ENCODE data around the gene SHISAL2B.
"Not testable (repeated sequence)": the region's sequence is repeated elsewhere in the genome, so short reads cannot be mapped to it uniquely, and the experiment has no call there.

Gene SHISAL2B

GRCh38 chr5:64690417-64691151 lies at the start of gene SHISAL2B:
SHISAL2B (plus strand) TSS chr5:64690503; CDS start chr5:64690624, 121 bp downstream.
- DNase-seq: peak; percentile 54

DNA sequence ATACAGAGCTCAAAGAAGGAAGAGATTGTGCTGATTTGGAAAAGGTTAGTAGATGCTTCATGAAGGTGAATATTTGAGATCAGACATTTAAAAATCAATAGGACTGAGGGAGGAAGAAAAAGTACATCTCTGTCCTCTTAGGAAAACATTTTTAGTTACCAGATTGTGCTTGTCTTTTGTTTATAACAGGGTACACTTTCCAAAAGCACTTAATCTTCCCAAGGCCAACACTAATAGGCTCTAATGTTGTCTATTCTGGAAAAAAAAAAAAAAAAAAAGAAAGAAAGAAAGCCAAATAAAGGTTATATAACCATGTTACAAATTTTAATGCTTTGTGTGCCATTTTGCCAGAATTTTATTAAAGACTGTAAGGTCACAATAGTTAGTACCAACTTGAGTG lies 45.5 kb upstream of the SHISAL2B start:
- DNase-seq: no peak

GRCh38 chr5:64646169-64646568 lies 44.1 kb upstream of the SHISAL2B start:
- no peak for DNase-seq

DNA sequence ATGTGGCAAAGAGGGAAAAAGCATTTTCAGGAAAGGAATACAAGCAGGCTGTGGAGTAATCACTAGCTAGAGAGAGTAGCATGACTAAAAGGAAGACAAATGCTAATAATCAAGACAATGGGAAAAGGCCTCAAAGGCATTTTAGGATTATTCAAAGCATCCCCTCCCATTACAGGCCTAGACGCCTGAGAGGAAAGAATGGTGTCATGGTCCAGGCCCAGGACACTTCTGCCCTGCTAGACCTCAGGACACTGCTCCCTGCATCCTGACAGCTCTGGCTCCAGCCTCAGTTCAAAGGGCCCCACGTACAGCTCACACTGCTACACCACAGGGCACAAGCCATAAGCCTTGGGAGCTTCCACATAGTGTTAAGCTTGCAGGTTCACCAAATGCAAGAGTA lies 40.8 kb upstream of the SHISAL2B start:
- DNase-seq: no peak

- no peak for DNase-seq
Observed at GRCh38 chr5:64653766-64654560, 36.3 kb upstream of the SHISAL2B start.

GRCh38 chr5:64654561-64654938 lies 35.8 kb upstream of the SHISAL2B start:
- no peak for DNase-seq

GRCh38 chr5:64655596-64655995 lies 34.7 kb upstream of the SHISAL2B start:
- no peak for DNase-seq

DNA sequence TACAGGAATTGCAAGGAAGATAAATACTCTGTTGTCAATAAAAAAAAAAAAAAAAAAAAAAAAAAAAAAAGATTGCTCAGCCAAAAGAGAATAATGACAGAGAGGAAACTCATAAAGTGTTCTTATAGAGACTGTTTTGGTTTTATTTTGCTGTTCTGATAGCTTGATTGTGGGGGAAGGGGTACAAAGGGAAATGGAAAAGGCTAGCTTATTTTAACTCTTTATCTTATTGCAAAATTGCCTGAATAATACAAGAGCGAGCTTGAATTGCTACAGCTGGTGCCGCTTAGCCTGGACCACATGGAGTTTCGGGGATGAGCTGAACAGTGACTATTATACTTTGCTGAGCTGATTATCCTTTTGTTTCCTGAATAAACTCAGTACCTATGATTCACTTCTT lies 31.0 kb upstream of the SHISAL2B start:
- no peak for DNase-seq

GRCh38 chr5:64663181-64663580 lies 27.1 kb upstream of the SHISAL2B start:
- DNase-seq: not testable (repeated sequence)

GRCh38 chr5:64665243-64665642 lies 25.1 kb upstream of the SHISAL2B start:
- DNase-seq: no peak

DNA sequence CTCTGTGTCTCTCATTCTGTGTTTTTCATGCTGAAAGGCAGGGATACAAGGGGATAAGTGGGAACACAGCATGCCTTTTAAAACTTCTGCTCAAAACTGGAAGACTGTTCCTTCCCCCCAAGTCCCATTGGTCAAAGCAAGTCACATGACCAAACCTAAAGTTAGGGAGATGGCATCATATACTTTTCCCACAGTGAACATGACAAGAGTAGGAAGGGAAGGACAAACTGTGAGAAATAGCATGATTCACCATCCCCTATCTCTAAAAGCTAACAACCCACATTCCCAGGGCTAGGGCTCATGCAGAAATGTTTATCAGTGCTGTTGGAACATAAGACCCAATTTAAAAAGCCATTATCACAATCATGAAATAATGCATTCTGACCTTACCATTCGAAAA lies 24.2 kb upstream of the SHISAL2B start:
- no peak for DNase-seq

- no peak for DNase-seq
Observed at GRCh38 chr5:64667068-64667467, 23.2 kb upstream of the SHISAL2B start.

GRCh38 chr5:64670277-64670676 lies 20.0 kb upstream of the SHISAL2B start:
- DNase-seq: no peak

DNA sequence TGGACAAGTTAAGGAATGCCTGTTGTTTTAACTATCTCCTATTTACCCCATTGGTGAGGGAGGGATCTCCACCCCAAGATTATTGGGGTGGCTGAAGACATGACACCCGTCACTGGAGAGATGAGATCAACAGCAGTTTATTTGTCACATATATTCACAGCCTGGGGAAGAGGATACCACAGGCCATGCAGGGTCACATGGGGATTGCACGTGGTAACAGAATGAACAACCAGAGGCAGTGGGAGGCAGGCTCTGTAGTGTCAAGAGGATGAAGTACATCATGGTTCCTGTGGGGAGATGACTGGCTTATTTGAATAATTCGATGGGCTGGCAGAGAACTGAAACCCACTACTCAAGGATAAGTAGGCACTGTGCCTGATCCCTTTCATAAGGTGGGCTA lies 18.6 kb upstream of the SHISAL2B start:
- no peak for DNase-seq

DNA sequence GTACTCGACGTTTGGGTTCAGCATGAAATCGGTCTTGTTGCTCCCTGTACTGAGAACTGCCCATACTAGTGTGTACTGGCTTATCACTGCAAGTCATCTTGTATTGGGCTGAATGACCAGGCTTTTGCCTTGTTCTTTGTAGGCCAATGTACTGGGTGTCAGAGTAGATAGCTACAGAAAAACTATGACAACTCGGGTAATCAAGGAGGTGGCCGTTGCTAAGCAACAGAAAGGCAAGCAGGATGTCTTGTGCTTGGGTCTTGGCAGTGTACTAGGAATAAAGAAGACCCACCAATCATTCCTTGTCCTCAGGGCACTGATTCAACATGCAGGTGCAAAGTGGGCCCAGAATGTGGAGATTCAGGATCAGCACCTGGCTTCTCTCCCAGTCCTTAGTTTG lies 11.9 kb upstream of the SHISAL2B start:
- DNase-seq: no peak

- DNase-seq: no peak
Observed at GRCh38 chr5:64680289-64680688, 10.0 kb upstream of the SHISAL2B start.

GRCh38 chr5:64682608-64683007 lies 7.7 kb upstream of the SHISAL2B start:
- DNase-seq: no peak

- no peak for DNase-seq
Observed at GRCh38 chr5:64685866-64686265, 4.4 kb upstream of the SHISAL2B start.

- no peak for DNase-seq
Observed at GRCh38 chr5:64688391-64688790, 1.9 kb upstream of the SHISAL2B start.

- DNase-seq: no peak
Observed at GRCh38 chr5:64688965-64689364, 1.3 kb upstream of the SHISAL2B start.

GRCh38 chr5:64690104-64690416 lies 243 bp upstream of the SHISAL2B start:
- DNase-seq: no peak

DNA sequence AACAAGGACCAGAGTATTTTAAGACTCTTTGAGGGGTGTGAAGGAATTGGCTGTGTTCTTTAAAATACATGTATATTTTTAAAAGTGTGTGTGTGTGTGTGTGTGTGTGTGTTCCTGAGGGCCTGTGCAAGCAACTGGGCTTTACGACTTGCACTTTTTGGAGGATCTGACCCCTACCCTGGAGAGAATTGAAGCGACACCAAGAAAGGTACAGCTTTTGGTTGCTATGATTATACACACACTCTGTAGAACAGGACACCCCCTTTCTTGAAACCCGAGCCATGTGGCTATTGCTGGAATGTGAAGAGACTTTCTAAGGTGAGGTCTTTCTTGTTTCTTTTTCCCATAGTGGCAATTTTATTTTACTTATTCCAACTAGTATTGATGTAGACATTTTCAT lies 988 bp downstream of the SHISAL2B start:
- DNase-seq: no peak

DNA sequence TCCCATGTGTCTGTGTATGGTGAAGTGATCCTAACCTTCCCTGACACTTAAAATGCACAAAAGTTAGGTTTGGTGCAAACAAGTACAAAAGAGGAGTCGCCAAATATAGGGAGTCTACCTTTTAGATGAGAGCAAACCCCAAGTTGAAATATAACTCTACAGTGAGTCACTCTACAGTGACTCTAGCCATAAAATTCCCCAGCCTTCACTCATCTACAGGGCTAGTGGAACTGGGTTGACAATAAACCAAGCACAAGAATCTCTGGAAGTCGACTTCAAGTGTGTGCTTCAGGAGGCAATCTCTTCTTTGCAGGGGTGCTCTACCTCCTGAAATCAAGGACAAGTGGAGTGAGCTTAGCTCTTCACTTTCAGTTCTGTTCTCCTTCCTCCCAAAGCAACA lies 3.3 kb downstream of the SHISAL2B start:
- DNase-seq: no peak

DNA sequence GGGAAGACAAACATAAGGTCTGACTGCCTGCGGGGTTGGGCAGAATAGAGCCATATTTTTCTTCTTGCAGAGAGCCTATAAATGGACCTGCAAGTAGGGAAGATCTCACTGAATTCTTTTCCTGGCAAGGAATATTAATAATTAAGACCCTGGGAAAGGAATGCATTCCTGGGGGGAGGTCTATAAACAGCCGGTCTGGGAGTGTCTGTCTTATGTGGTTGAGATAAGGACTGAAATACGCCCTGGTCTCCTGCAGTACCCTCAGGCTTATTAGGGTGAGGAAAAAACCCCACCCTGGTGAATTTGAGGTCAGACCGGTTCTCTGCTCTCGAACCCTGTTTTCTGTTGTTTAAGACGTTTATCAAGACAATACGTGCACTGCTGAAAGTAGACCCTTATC lies 6.1 kb downstream of the SHISAL2B start:
- not testable (repeated sequence) for DNase-seq

- no peak for DNase-seq
Observed at GRCh38 chr5:64700765-64701164, 10.5 kb downstream of the SHISAL2B start.
